Pancreas (tissue), 10 donors: ENCODE results near the gene GPR137C. TPM values are rescaled to one million over a fixed set of nuclear protein-coding genes. Genes with fewer than 3 reads are reported as not detected.

Source experiments
- ATAC-seq, 4 donors: fragments of 200-7000 bp; cut with Tn5 transposase; one replicate each; pipeline versions ENCODE4 v1.8.0 to v1.9.1; 2020; ENCODE audit warnings: mild to moderate bottlenecking in 4 of 4, moderate library complexity in 4 of 4
- DNase-seq, 6 donors: peaks; one replicate each; pipeline ENCODE4 v3.0.0-alpha.2; 2020
- FAIRE-seq: peaks from 2 replicates; lab custom pipeline; 2012; peaks lifted over from hg19 to GRCh38; lab: Jason Lieb, UNC
- H3K27ac ChIP-seq, 4 donors: fragments of 200-600 bp; sonication (generic); 1 replicate in 3 of 4; 2 replicates in 1 of 4; pipeline versions ENCODE4 v1.5.0 to v1.8.0; 2020
- H3K27me3 ChIP-seq, 4 donors: fragments of 200-600 bp; one replicate each; pipeline ENCODE4 v1.8.0; 2021
- H3K36me3 ChIP-seq, 3 donors: fragments of 200-600 bp; sonication (generic) in 1 of 3; one replicate each; pipeline versions ENCODE4 v1.5.0 to v1.8.0; 2020 to 2021
- H3K4me1 ChIP-seq, 3 donors: fragments of 200-600 bp; one replicate each; pipeline ENCODE4 v1.8.0; 2021
- H3K4me3 ChIP-seq, 4 donors: fragments of 200-600 bp; sonication (generic) in 2 of 4; one replicate each; pipeline versions ENCODE4 v1.5.0 to v1.8.0; 2020 to 2021
- H3K9me3 ChIP-seq, 4 donors: fragments of 200-600 bp; one replicate each; pipeline ENCODE4 v1.8.0; 2021
- CTCF ChIP-seq, 4 donors: fragments of 200-600 bp; sonication (generic) in 3 of 4; IDR thresholded peaks; one replicate each; pipeline versions ENCODE4 v1.5.0 to v1.8.0; 2021; ENCODE audit warnings: antibody characterized with exemption in 4 of 4
- WGBS, 2 donors: extraction: QIAGEN DNeasy Blood & Tissue Kit; methylation state at CpG; one replicate each; pipeline ENCODE4 v1.1.7; 2013; 5-methylcytosine and 5-hydroxymethylcytosine counted together
- intact Hi-C, 3 donors: fragments of 100-400 bp; cut with DNase I; formaldehyde crosslinking; loops; one replicate each; pipeline versions ENCODE4 v1.11.1 to v1.14.2; 2022
- polyA plus RNA-seq, 2 donors: library from polyadenylated mRNA; stranded (reverse); fragments of 200-250 nt; gene quantifications; one replicate each; pipeline ENCODE4 v1.2.3, GENCODE V29; 2013
- total RNA-seq, 6 donors: library from RNA; stranded (reverse); fragmentation: NEBNext Ultra II Directional in 4 of 6; extraction: Animal tissue kit (Norgen Biotek cat#: 25700) in 4 of 6; gene quantifications; one replicate each; pipeline versions ENCODE4 v1.2.1 to v1.2.4, GENCODE V29; 2021 to 2023
- donor health status: healthy with polysubstance abuse.
- donor health status: DM: no; HTN: no; CAD: no; lungs with moderate emphysema.
- donor health status: DM: no; HTN: no; CAD: no.
- donor health status: control.
- donor health status: control.
- donor health status: Bipolar disorder and iron deficiency.
- donor health status: DM: yes; HTN: yes; CAD: no.
- donor health status: DM: no; HTN: no; CAD: no.
- donor health status: DM: no; HTN: no; CAD: no.
- donor health status: DM: yes; HTN: yes; CAD: no.

GPR137C gene
- total and polyA plus RNA-seq, 8 donors, result 0.13 to 0.81 (median 0.35) TPM

- Histone ChIP-seq H3K27ac (no peak overlapping the region), H3K9me3 (no peaks in the 10 kb centered on the region), H3K27me3 (no peaks in the 10 kb centered on the region), H3K36me3 (peaks cover 0 to 5% (median 0%) of the 10 kb centered on the region in 3 donors), H3K4me3 (no peak overlapping the region), H3K4me1 (peaks cover 3 to 4% (median 4%) of the 10 kb centered on the region in 3 donors)
- no peak for DNase-seq
- ATAC-seq, result no peak
- FAIRE-seq, result no peak
- intact Hi-C loops, result no loop called here
- 82 to 84% methylated on average over 7 of the region's 7 CpGs for WGBS, 2 donors
- TF ChIP-seq CTCF (IDR thresholded peaks at IDR 0.05), result no peak
Measured at GRCh38 chr14:52545584-52546317, 6.9 kb upstream of the GPR137C start.

- intact Hi-C loops, result no loop called here
- no peak for DNase-seq
- no peak for ATAC-seq
- H3K9me3 ChIP-seq, result no peaks in the 10 kb centered on the region
- TF ChIP-seq CTCF (IDR thresholded peaks at IDR 0.05), result no peak
- no peaks in the 10 kb centered on the region for H3K27me3 ChIP-seq
- WGBS, 2 donors, result 86 to 90% methylated on average over 4 of the region's 4 CpGs
- H3K27ac ChIP-seq, result no peak overlapping the region
- H3K4me1 ChIP-seq, result peaks cover 8 to 9% (median 9%) of the 10 kb centered on the region in 3 donors
- FAIRE-seq, result no peak
- no peak overlapping the region for H3K4me3 ChIP-seq
- H3K36me3 ChIP-seq, result peaks cover 0 to 5% (median 0%) of the 10 kb centered on the region in 3 donors
Measured at GRCh38 chr14:52546318-52546670, 6.3 kb upstream of the GPR137C start.

- WGBS, 2 donors, result 52 to 56% methylated on average over 2 of the region's 2 CpGs
- H3K36me3 ChIP-seq, result peaks cover 0 to 2% (median 0%) of the 10 kb centered on the region in 3 donors
Measured at GRCh38 chr14:52547027-52547426, 5.6 kb upstream of the GPR137C start.

GRCh38 chr14:52547526-52547925 lies 5.1 kb upstream of the GPR137C start:
- peaks cover 8 to 12% (median 9%) of the 10 kb centered on the region in 3 donors for H3K4me1 ChIP-seq
- no peaks in the 10 kb centered on the region for H3K36me3 ChIP-seq
- DNase-seq, result no peak
- FAIRE-seq, result no peak
- H3K9me3 ChIP-seq, result no peaks in the 10 kb centered on the region
- WGBS, 2 donors, result 87 to 94% methylated on average over 3 of the region's 3 CpGs
- H3K27me3 ChIP-seq, result no peaks in the 10 kb centered on the region
- no peak overlapping the region for H3K4me3 ChIP-seq
- H3K27ac ChIP-seq, result no peak overlapping the region
- no peak for ATAC-seq
- no peak for TF ChIP-seq CTCF (IDR thresholded peaks at IDR 0.05)
- intact Hi-C loops, result no loop called here

More at GRCh38 chr14:52547027-52547426, 5.6 kb upstream of the GPR137C start:
- H3K4me3 ChIP-seq, result no peak overlapping the region
- no peak overlapping the region for H3K27ac ChIP-seq
- FAIRE-seq (no peak), ATAC-seq (no peak), DNase-seq (no peak)
- no peak for TF ChIP-seq CTCF (IDR thresholded peaks at IDR 0.05)
- H3K27me3 ChIP-seq, result no peaks in the 10 kb centered on the region
- H3K9me3 ChIP-seq, result no peaks in the 10 kb centered on the region
- intact Hi-C loops, result no loop called here
- peaks cover 8 to 12% (median 9%) of the 10 kb centered on the region in 3 donors for H3K4me1 ChIP-seq

- no peaks in the 10 kb centered on the region for H3K36me3 ChIP-seq
- 93% methylated on average over 3 of the region's 3 CpGs for WGBS, 2 donors
- peak overlapping the region in 1 of 4 donors; percentile 63 for H3K4me3 ChIP-seq
- TF ChIP-seq CTCF (IDR thresholded peaks at IDR 0.05), result no peak
- H3K27me3 ChIP-seq, result no peaks in the 10 kb centered on the region
- peaks cover 9 to 12% (median 10%) of the 10 kb centered on the region in 3 donors for H3K4me1 ChIP-seq
- FAIRE-seq (no peak), DNase-seq (no peak), ATAC-seq (no peak)
- H3K9me3 ChIP-seq, result no peaks in the 10 kb centered on the region
- intact Hi-C loops, result no loop called here
- no peak overlapping the region for H3K27ac ChIP-seq
Measured at GRCh38 chr14:52550661-52551060, 2.0 kb upstream of the GPR137C start.
